GM19397 (cell line): ENCODE results near the gene MNAT1.
"Not testable (repeated sequence)": the region's sequence is repeated elsewhere in the genome, so short reads cannot be mapped to it uniquely, and the experiment has no call there.

Experiments used
- ATAC-seq: cut with Tn5 transposase; IDR thresholded peaks from one replicate; pipeline ENCODE4 v1.9.1; 2021; ENCODE audit warnings: mild to moderate bottlenecking, moderate library complexity; ENCODE audit not compliant: unreplicated experiment

Gene MNAT1

GRCh38 chr14:60736494-60736893, 1.9 kb downstream of the MNAT1 start:
- no peak for ATAC-seq

GRCh38 chr14:60738843-60739508, 4.4 kb downstream of the MNAT1 start:
- ATAC-seq: no peak

DNA sequence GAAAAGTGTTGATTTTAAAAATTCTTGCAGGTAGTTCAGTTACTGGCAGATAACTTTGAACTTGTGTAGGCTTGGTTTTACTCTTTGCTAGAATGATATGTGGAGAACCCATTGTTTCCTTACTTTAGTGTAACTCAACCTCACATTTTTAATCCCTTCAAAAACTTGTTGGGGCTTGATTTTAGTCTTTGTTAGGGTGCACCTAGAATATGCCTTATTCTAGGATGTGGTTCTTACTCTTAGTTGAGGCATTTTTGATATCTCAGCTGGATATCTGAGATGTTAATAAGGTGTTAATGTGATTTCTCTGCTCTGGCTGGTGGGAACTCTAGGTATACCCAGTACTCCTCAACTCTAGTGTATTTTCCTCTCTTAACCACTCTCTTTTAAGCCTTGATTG, 10.0 kb downstream of the MNAT1 start:
- ATAC-seq: no peak

GRCh38 chr14:60753264-60754119, 18.9 kb downstream of the MNAT1 start:
- peak; percentile 99 for ATAC-seq

DNA sequence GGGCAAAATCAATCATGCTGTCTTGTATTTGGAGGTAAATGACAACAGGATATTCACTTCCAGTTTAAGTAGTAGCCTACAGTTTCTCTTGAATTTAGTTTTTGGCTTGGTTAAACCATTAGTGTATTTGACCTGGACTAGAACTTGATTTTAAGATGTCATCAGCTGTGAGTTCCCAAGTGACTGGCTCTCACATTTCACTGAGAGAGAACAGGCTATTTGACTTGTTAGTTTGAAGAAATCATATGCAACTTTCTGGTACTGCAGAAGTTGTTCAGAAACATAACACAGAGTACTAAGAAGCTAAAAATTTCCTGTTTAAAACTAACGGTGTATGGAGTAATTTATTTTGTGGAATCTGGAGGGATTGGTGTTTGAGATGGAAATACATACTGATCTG, 22.3 kb downstream of the MNAT1 start:
- no peak for ATAC-seq

DNA sequence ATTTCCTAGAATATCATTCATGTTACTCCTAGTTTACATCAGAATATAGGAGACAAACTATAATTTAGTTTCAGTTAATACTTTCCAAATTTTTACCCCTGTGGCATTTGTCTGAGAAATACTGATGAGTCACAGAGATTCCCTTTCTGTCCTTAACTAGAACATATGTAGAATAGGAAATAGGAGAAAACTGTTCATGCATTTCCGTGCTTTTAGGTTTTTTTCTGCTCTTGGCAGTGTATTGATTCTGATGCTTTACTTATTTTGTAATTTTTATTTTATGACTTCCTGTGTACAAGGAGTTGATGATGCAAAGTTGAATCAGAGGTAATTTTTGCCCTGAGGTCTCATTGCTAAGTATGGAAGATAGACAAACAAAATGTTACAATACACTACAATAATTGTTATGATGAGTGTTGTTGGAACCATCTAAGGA, 23.0 kb downstream of the MNAT1 start:
- ATAC-seq: no peak

DNA sequence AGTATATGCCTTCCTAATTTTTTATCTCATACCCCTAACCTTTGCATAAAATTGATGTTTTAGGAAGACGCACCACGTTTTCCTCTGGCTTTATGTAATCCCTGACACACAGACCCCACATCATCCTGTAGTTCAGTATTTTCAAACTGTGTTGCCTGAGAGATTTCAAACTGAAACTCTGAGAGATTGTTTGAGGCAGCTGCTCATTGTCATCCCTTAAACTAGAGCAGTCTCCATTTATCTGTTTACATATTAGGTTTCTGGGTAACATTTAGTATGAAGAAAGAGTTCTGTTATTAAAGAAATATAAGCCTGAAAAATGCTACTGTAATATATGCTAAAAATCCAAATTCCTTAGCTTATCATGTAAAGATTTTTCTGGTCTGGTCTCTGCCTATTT, 24.3 kb downstream of the MNAT1 start:
- ATAC-seq: no peak

- no peak for ATAC-seq
These were observed 25.6 kb downstream of the MNAT1 start for GRCh38 chr14:60760209-60760608.

DNA sequence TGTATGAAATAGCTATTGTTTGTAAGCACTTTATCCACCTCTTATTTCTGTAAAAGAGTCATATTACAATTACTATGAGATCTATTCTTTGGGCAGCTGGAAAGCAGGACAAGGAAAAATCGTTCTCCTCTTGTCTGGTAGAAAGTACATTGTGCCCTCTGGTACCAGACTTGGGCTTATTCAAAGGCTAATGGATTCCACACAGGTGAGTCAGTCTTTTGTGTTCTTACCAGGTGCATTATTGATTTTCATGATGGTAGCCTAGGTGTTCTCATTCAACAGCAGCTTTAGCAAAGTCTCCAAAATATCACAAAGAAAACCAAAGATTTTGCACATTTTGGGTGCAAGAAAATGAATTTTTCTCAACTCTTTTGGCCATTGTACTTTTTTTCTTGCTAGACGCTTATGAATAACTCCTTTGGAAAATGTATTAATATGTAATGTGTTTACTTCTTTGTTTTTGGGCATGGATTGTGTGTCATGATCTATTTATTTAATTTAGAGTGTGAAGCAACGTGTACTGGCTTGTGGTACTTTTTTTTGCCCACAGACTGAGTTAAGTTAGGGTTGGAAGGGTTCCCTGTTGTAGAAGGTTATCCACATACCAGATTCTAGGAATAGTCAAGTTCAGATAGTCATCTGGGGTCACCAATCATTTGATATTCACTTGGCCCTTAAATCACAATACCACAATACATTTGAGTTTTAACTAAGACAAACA, 26.2 kb downstream of the MNAT1 start:
- ATAC-seq: no peak

DNA sequence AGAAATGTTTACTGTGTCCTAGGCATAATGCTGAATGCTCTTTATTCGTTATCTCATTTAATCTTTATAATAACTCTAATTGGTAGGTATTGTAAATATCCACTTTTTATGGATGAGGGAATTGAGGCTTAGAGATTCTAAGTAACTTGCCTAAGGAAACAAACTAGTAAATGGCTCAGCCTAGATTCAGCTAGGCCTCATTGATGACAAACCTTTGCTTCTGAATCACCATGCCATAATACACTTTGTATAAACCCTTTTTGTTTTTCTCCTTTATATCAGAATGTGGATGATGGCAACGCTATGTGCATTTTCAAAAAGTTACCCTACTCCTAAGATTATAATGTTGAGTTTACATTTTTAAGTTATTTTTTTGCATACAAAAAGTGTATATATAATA, 34.0 kb downstream of the MNAT1 start:
- ATAC-seq: no peak

DNA sequence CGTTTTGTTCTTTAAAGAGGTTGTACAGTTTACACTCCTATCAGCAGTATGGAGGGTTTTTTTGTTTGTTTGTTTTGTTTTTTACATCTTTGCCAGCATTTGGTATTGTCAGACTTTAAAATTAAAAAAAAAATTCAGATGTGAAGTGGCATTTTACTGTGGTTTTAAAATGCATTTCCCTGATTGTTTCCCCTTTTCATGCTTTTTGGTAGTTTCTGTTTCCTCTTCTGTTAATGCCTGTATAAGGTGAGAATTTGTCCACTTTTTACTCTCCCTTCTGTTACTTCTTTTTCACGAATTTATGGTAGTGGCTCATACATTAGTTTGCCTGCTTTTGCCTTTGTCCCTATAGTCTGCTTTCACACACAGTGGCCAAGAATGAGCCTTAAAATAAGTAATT, 36.6 kb downstream of the MNAT1 start:
- ATAC-seq: no peak

- no peak for ATAC-seq
These were observed 39.0 kb downstream of the MNAT1 start for GRCh38 chr14:60773558-60773957.

DNA sequence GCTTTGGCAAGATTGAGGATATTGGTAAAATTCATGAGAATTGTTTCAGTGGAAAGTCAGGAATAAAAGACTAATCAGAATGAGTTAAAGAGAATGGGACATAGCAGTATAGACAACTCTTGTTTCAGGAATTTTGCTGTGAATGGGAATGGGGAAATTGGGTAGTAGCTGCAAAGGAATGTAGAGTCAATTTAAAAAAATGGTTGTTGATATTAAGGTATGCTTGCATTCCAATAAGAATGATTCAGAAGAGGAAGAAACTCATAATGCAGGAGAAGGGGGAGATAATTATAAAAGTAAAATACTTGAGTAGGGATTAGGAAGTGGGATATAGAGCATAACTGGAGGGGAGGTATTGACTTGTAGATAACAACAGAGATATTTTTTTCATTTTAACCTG, 40.7 kb downstream of the MNAT1 start:
- ATAC-seq: no peak

GRCh38 chr14:60777856-60778578, 43.5 kb downstream of the MNAT1 start:
- no peak for ATAC-seq

- ATAC-seq: not testable (repeated sequence)
These were observed 45.4 kb downstream of the MNAT1 start for GRCh38 chr14:60779745-60780514.

DNA sequence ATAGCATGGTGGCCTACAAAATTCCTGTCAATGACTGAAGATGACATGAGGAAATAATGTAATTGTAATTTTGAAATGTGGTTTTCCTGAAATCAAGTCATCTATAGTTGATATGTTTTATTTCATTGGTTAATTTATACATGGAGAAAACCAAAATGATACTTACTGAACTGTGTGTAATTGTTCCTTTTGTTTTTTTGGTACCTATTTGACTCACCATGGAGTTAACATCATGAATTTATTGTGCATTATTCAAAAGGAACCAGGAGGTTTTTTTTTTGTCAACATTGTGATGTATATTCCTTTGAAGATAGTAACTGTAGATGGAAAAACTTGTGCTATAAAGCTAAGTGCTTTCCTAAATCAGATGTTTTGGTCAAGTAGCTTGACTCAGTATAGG, 46.0 kb downstream of the MNAT1 start:
- not testable (repeated sequence) for ATAC-seq

DNA sequence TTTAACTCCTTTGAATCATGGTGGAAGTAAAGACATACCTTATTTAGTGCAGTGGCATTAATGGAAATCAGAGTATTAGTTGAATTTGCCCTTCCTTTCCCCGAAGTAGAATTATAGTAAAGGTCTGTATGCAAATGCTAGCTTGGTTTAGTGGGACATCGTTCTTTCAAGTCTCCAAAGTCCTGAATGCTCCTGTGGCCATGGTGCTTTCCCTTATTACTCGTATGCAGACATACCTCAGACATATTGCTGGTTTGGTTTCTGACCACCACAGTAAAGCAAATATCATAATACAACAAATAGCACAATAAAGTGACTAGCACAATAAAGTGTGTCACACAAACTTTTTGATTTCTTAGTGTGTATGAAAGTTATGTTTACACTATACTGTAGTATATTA, 52.3 kb downstream of the MNAT1 start:
- no peak for ATAC-seq

GRCh38 chr14:60789656-60790055, 55.1 kb downstream of the MNAT1 start:
- ATAC-seq: no peak

GRCh38 chr14:60790850-60791249, 56.3 kb downstream of the MNAT1 start:
- no peak for ATAC-seq

DNA sequence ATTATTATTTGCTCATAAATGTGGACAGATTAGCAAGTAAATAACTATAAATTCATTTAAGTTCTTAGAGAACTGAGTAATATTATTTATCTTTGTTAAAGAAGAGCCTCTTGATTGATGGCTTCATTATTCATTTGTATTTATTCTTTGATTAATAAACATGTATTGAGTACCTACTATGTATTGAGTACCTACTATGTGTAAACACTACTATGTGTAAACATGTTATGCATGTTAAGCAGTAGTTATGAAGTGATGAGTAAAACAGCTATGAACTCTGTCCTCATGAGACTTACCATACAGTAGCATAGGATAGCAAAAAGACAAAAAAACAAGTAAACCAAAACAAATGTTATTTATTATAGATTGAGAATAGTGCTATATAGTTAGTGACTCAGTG, 61.9 kb downstream of the MNAT1 start:
- ATAC-seq: no peak
